ENCODE results near the gene DNAH3.

GRCh38 chr16:21075252-21075651 lies 75.4 kb downstream of the DNAH3 start:
- no peak for TF ChIP-seq CTCF (conservative IDR thresholded peaks at IDR 0.05)
- no peak for TF ChIP-seq EZH2 (IDR thresholded peaks at IDR 0.05; ENCODE audit: low read depth)

Measured in PC-9 (cell line).